HEK293 (cell line): ENCODE measurements around the gene NINL.

Experiments
- CTCF ChIA-PET: fragments of 350-600 bp; formaldehyde crosslinking; extraction: SDS; loops from one replicate; lab custom pipeline; 2021; ENCODE audit warnings: antibody characterized with exemption; lab: Yijun Ruan, JAX
- POLR2A ChIA-PET: fragments of 300-600 bp; formaldehyde crosslinking; extraction: SDS; loops from one replicate; lab custom pipeline; 2020; ENCODE audit warnings: antibody characterized with exemption, inconsistent platforms; lab: Yijun Ruan, JAX
- H3K27ac ChIP-seq: fragments of 200-500 bp; sonication (Bioruptor generic); 2 replicates; pipeline ENCODE4 v1.5.1; 2014; ENCODE audit warnings: low read depth, low read length, control low read depth, inconsistent platforms; ENCODE audit errors: extremely low read depth
- H3K36me3 ChIP-seq, 2 experiments: fragments of 200-500 bp in 1 of 2; sonication (Bioruptor generic) in 1 of 2; 1 replicate in 1 of 2; 2 replicates in 1 of 2; pipeline ENCODE4 v1.5.1; 2014 to 2017; ENCODE audit warnings: inconsistent platforms in 2 of 2, low read length in 2 of 2; ENCODE audit not compliant: control insufficient read depth in 2 of 2, insufficient read depth in 1 of 2
- H3K4me1 ChIP-seq: fragments of 200-500 bp; sonication (Bioruptor generic); 2 replicates; pipeline ENCODE4 v1.5.1; 2014; ENCODE audit warnings: mild to moderate bottlenecking, low read length, inconsistent platforms; ENCODE audit not compliant: control insufficient read depth, insufficient read depth
- H3K4me3 ChIP-seq: 2 replicates; pipeline ENCODE4 v1.5.1; 2011; ENCODE audit warnings: low read depth, mild to moderate bottlenecking, control low read depth, low read length, moderate library complexity
- H3K9me3 ChIP-seq: fragments of 200-500 bp; sonication (Bioruptor generic); 2 replicates; pipeline ENCODE4 v1.5.1; 2014; ENCODE audit warnings: low read depth, low read length, inconsistent platforms; ENCODE audit not compliant: control insufficient read depth, insufficient read depth
- GLIS1 ChIP-seq: fragments of 450-650 bp; formaldehyde crosslinking; IDR thresholded peaks from 2 replicates; pipeline ENCODE4 v1.5.1; 2016; ENCODE audit warnings: missing biosample characterization, missing genetic modification characterization
- GLIS2 ChIP-seq: fragments of 450-650 bp; formaldehyde crosslinking; IDR thresholded peaks from 2 replicates; pipeline ENCODE4 v1.5.1; 2016; ENCODE audit warnings: missing biosample characterization, missing genetic modification characterization
- KLF16 ChIP-seq: fragments of 450-650 bp; formaldehyde crosslinking; IDR thresholded peaks from 2 replicates; pipeline ENCODE4 v1.5.1; 2017; ENCODE audit warnings: missing biosample characterization, missing genetic modification characterization
- KLF9 ChIP-seq: fragments of 450-650 bp; formaldehyde crosslinking; IDR thresholded peaks from 2 replicates; pipeline ENCODE4 v1.5.1; 2016; ENCODE audit warnings: missing biosample characterization, missing genetic modification characterization, low read depth
- PBX3 ChIP-seq: sonication (generic); formaldehyde crosslinking; IDR thresholded peaks from 2 replicates; pipeline ENCODE4 v1.8.1; 2022; ENCODE audit warnings: mild to moderate bottlenecking, moderate library complexity, missing genetic modification reagents
- REPIN1 ChIP-seq: fragments of 450-650 bp; formaldehyde crosslinking; IDR thresholded peaks from 2 replicates; pipeline ENCODE4 v1.5.1; 2017; ENCODE audit warnings: missing biosample characterization, missing genetic modification characterization, low read depth
- TSHZ1 ChIP-seq: fragments of 450-650 bp; formaldehyde crosslinking; IDR thresholded peaks from 2 replicates; pipeline ENCODE4 v1.5.1; 2016; ENCODE audit warnings: missing biosample characterization, missing genetic modification characterization, borderline replicate concordance
- WT1 ChIP-seq: fragments of 450-650 bp; formaldehyde crosslinking; IDR thresholded peaks from 2 replicates; pipeline ENCODE4 v1.5.1; 2016; ENCODE audit warnings: missing biosample characterization, missing genetic modification characterization
- YY1 ChIP-seq: fragments of 450-650 bp; formaldehyde crosslinking; IDR thresholded peaks from 2 replicates; pipeline ENCODE4 v1.5.1; 2018; ENCODE audit warnings: missing biosample characterization, missing genetic modification characterization
- YY2 ChIP-seq: fragments of 450-650 bp; formaldehyde crosslinking; IDR thresholded peaks from 2 replicates; pipeline ENCODE4 v1.5.1; 2016; ENCODE audit warnings: missing biosample characterization, missing genetic modification characterization
- ZNF214 ChIP-seq: fragments of 450-650 bp; formaldehyde crosslinking; IDR thresholded peaks from 2 replicates; pipeline ENCODE4 v1.5.1; 2017; ENCODE audit warnings: missing biosample characterization, mild to moderate bottlenecking, missing genetic modification characterization, borderline replicate concordance
- ZNF221 ChIP-seq: fragments of 450-650 bp; formaldehyde crosslinking; IDR thresholded peaks from 2 replicates; pipeline ENCODE4 v1.5.1; 2017; ENCODE audit warnings: missing biosample characterization, missing genetic modification characterization, borderline replicate concordance
- ZNF24 ChIP-seq: fragments of 450-650 bp; formaldehyde crosslinking; IDR thresholded peaks from 2 replicates; pipeline ENCODE4 v1.5.1; 2016; ENCODE audit warnings: missing biosample characterization, missing genetic modification characterization
- ZNF391 ChIP-seq: fragments of 450-650 bp; formaldehyde crosslinking; IDR thresholded peaks from 2 replicates; pipeline ENCODE4 v1.5.1; 2016; ENCODE audit warnings: low read depth, missing biosample characterization, missing genetic modification characterization, borderline replicate concordance
- ZNF404 ChIP-seq: fragments of 450-650 bp; formaldehyde crosslinking; IDR thresholded peaks from 2 replicates; pipeline ENCODE4 v1.5.1; 2017; ENCODE audit warnings: missing biosample characterization, missing genetic modification characterization
- ZNF433 ChIP-seq: fragments of 450-650 bp; formaldehyde crosslinking; IDR thresholded peaks from 2 replicates; pipeline ENCODE4 v1.5.1; 2016; ENCODE audit warnings: missing biosample characterization, missing genetic modification characterization, low read depth
- ZNF513 ChIP-seq: fragments of 450-650 bp; IDR thresholded peaks from 2 replicates; pipeline ENCODE4 v1.5.1; 2018; ENCODE audit warnings: missing biosample characterization, missing genetic modification characterization
- ZNF654 ChIP-seq: fragments of 450-650 bp; formaldehyde crosslinking; IDR thresholded peaks from 2 replicates; pipeline ENCODE4 v1.5.1; 2016; ENCODE audit warnings: low read depth, missing biosample characterization, missing genetic modification characterization
- ZNF777 ChIP-seq: fragments of 450-650 bp; formaldehyde crosslinking; IDR thresholded peaks from 2 replicates; pipeline ENCODE4 v1.5.1; 2017; ENCODE audit warnings: missing biosample characterization, missing genetic modification characterization, borderline replicate concordance

Gene NINL

GRCh38 chr20:25608774-25609173 lies 23.4 kb upstream of the NINL start (continued):
- TF ChIP-seq ZNF513: no peak
- TF ChIP-seq YY1 (tag by site-specific recombination): no peak
- TF ChIP-seq WT1 (tag by site-specific recombination): no peak
- no peak for TF ChIP-seq ZNF404 (tag by site-specific recombination)
- TF ChIP-seq REPIN1 (tag by site-specific recombination): no peak
- TF ChIP-seq ZNF654 (tag by site-specific recombination): no peak
- no peak for TF ChIP-seq YY2

- Histone ChIP-seq H3K4me3 (no peak overlapping the region), H3K9me3 (no peaks in the 10 kb centered on the region), H3K36me3 (no peaks in the 10 kb centered on the region; a peak in 1 of 3 replicates), H3K27ac (no peak overlapping the region), H3K4me1 (no peaks in the 10 kb centered on the region)
- TF ChIP-seq ZNF24 (tag by site-specific recombination) (no peak), ZNF391 (no peak), GLIS1 (peak; percentile 92), PBX3 (CRISPR knock-in tag) (no peak), TSHZ1 (tag by site-specific recombination) (no peak)
- POLR2A ChIA-PET: no interaction called here
- CTCF ChIA-PET: no interaction called here
Observed at GRCh38 chr20:25606094-25606695, 20.9 kb upstream of the NINL start.

GRCh38 chr20:25605148-25605547 lies 19.8 kb upstream of the NINL start:
- ChIA-PET POLR2A (no interaction called here), CTCF (no interaction called here)
- H3K4me1 ChIP-seq: no peaks in the 10 kb centered on the region
- no peak overlapping the region for H3K4me3 ChIP-seq
- H3K9me3 ChIP-seq: no peaks in the 10 kb centered on the region
- TF ChIP-seq GLIS2 (no peak), KLF16 (tag by site-specific recombination) (no peak), ZNF433 (tag by site-specific recombination) (no peak), KLF9 (tag by site-specific recombination) (no peak), ZNF221 (no peak), ZNF777 (tag by site-specific recombination) (no peak), REPIN1 (tag by site-specific recombination) (no peak), ZNF214 (tag by site-specific recombination) (no peak)
- H3K36me3 ChIP-seq: no peaks in the 10 kb centered on the region
- no peak overlapping the region for H3K27ac ChIP-seq
